ENCODE data around the gene ANKRD11.

ANKRD11 gene

DNA sequence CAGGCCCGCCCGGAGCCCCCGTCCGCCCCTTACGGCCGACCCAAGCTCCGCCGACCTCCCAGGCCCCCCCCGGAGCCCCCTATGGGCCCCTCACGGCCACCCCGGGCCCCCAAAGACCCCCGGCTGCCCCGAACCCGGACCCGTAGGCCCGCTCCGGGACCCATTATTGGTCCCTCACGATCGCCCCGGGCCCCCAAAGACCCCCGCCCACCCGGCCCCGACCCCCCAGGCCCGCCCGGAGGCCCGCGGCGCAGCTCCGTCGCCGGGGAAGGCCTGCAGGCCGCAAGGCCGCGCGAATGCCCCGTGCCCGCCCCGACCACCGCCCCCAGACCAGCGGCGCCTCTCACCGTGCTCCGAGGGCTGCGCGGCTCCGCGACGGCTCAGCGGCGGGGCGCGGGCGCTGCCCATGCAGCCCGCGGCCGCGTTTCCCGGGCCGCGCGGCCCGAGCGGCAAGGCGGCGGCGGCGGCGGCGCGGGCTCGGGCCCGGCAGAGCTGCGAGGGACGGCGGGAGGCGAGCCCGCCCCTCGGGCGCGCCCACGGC is 393 bp downstream of the ANKRD11 start:
- H3K9me3 ChIP-seq (ENCODE audit: control insufficient read depth, insufficient read depth, low read length): no peaks in the 10 kb centered on the region
- peaks cover 10% of the 10 kb centered on the region for H3F3A ChIP-seq (ENCODE audit: control insufficient read depth, insufficient read depth)
- peaks cover 23% of the 10 kb centered on the region for H3K36me3 ChIP-seq (ENCODE audit: control insufficient read depth, low read length)
- H3K79me2 ChIP-seq (ENCODE audit: control insufficient read depth, low read length): peaks cover 70% of the 10 kb centered on the region
- peaks cover 52% of the 10 kb centered on the region for H3K4me1 ChIP-seq (ENCODE audit: control insufficient read depth, low read length)
- H3K27me3 ChIP-seq (ENCODE audit: control insufficient read depth, low read length): no peaks in the 10 kb centered on the region
- H3K27ac ChIP-seq (ENCODE audit: low read depth, low read length): peak overlapping the region; percentile 82
- H3K4me2 ChIP-seq (ENCODE audit: low read length): no peak overlapping the region
- TF ChIP-seq EZH2phosphoT487 (IDR thresholded peaks at IDR 0.05; ENCODE audit: borderline replicate concordance, low read length): no peak
- TF ChIP-seq, protein P1, sequence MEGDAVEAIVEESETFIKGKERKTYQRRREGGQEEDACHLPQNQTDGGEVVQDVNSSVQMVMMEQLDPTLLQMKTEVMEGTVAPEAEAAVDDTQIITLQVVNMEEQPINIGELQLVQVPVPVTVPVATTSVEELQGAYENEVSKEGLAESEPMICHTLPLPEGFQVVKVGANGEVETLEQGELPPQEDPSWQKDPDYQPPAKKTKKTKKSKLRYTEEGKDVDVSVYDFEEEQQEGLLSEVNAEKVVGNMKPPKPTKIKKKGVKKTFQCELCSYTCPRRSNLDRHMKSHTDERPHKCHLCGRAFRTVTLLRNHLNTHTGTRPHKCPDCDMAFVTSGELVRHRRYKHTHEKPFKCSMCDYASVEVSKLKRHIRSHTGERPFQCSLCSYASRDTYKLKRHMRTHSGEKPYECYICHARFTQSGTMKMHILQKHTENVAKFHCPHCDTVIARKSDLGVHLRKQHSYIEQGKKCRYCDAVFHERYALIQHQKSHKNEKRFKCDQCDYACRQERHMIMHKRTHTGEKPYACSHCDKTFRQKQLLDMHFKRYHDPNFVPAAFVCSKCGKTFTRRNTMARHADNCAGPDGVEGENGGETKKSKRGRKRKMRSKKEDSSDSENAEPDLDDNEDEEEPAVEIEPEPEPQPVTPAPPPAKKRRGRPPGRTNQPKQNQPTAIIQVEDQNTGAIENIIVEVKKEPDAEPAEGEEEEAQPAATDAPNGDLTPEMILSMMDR (IDR thresholded peaks at IDR 0.05; ENCODE audit: low read depth, low read length, poor library complexity, severe bottlenecking): no peak
- H4K20me1 ChIP-seq (ENCODE audit: control insufficient read depth, insufficient read depth, low read depth, low read length): peaks cover 35% of the 10 kb centered on the region
- peak overlapping the region; percentile 95 for H3K4me3 ChIP-seq (ENCODE audit: low read length)
- no peaks in the 10 kb centered on the region for H3K9me2 ChIP-seq (replicated peaks; ENCODE audit: control insufficient read depth, low read length)

DNA sequence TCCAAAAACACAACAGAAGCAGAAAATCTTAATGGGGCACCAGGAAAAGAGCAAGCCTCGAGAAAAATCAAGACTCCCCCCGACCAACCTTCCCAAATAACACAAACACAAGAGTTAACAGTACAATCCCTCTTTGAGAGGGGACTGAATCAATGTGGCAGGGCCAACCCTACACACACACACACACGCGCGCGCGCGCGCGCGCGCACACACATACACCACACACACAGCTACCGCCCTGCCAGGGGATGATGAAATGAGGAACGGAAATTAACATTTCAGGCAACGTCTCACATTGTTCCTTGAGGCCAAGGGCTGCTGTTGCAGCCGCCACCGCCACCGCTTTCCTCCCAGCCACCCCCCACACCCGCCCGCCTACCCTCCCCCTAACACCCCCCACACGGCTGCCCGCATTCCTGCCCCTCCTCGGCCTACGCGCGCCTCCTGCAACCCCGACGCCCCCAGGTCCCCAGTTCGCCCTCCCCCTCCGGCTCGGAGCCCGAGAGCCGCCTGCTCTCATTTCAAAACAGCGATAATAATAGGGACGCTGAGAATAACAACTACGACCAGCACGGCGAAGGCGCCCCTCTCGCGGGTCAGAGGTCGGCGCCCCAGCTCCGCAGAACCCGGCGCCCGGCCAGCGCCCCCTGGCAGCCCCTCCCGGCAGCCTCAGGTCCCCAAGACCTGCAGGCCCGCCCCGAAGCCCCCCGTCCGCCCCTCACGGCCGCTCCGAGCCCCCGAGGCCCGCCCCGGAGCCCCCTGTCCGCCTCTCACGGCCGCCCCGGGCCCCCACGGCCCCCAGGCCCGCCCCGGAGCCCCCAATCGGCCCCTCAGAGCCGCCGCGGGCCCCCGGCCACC is 1.1 kb downstream of the ANKRD11 start:
- Histone ChIP-seq H3K79me2 (ENCODE audit: control insufficient read depth, low read length) (peaks cover 74% of the 10 kb centered on the region), H3K9me2 (replicated peaks; ENCODE audit: control insufficient read depth, low read length) (no peaks in the 10 kb centered on the region), H3K4me3 (ENCODE audit: low read length) (peak overlapping the region; percentile 95), H3F3A (ENCODE audit: control insufficient read depth, insufficient read depth) (peaks cover 10% of the 10 kb centered on the region), H3K4me2 (ENCODE audit: low read length) (peak overlapping the region; percentile 94), H3K27ac (ENCODE audit: low read depth, low read length) (peak overlapping the region; percentile 82), H4K20me1 (ENCODE audit: control insufficient read depth, insufficient read depth, low read depth, low read length) (peaks cover 38% of the 10 kb centered on the region), H3K36me3 (ENCODE audit: control insufficient read depth, low read length) (peaks cover 23% of the 10 kb centered on the region), H3K27me3 (ENCODE audit: control insufficient read depth, low read length) (no peaks in the 10 kb centered on the region), H3K4me1 (ENCODE audit: control insufficient read depth, low read length) (peaks cover 59% of the 10 kb centered on the region), H3K9me3 (ENCODE audit: control insufficient read depth, insufficient read depth, low read length) (no peaks in the 10 kb centered on the region)
- TF ChIP-seq, protein P1 (IDR thresholded peaks at IDR 0.05; ENCODE audit: low read depth, low read length, poor library complexity, severe bottlenecking): peak; percentile 28
- TF ChIP-seq EZH2phosphoT487 (IDR thresholded peaks at IDR 0.05; ENCODE audit: borderline replicate concordance, low read length): no peak

DNA sequence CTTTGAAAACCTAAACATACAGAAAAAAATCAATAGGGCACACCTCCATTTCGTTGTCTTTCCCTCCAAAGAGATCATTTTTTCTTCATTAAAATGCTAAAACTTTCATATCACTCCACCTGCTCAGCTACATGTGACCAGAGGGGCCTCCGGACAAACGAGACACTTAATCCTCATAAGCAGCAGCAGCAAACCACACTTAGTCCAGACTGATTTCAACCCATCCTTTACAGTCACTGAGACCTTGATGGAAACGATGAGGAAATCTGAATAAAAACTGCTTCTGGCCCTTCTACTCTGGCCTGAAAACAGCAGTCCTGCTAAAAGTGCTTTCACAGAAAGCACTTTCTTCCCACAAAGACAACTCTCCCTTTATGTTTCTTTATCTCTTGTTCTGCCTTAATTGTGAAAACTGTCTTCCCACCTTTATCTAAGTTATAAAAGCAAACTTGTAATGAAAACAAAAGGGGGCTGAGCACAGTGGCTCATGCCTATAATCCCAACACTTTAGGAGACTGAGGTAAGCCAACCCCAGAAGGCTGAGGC is 4.6 kb downstream of the ANKRD11 start:
- H3K4me3 ChIP-seq (ENCODE audit: low read length): peak overlapping the region; percentile 16; the same call in 1 of the 2 replicates
- H3K9me2 ChIP-seq (replicated peaks; ENCODE audit: control insufficient read depth, low read length): no peaks in the 10 kb centered on the region
- no peak overlapping the region for H3K27ac ChIP-seq (ENCODE audit: low read depth, low read length)
- peak overlapping the region; percentile 47 for H3K4me2 ChIP-seq (ENCODE audit: low read length)
- TF ChIP-seq EZH2phosphoT487 (IDR thresholded peaks at IDR 0.05; ENCODE audit: borderline replicate concordance, low read length): no peak
- TF ChIP-seq, protein P1 (IDR thresholded peaks at IDR 0.05; ENCODE audit: low read depth, low read length, poor library complexity, severe bottlenecking): no peak
- no peaks in the 10 kb centered on the region for H3K9me3 ChIP-seq (ENCODE audit: control insufficient read depth, insufficient read depth, low read length)
- peaks cover 68% of the 10 kb centered on the region for H4K20me1 ChIP-seq (ENCODE audit: control insufficient read depth, insufficient read depth, low read depth, low read length)
- H3K36me3 ChIP-seq (ENCODE audit: control insufficient read depth, low read length): peaks cover 33% of the 10 kb centered on the region
- H3K4me1 ChIP-seq (ENCODE audit: control insufficient read depth, low read length): peaks cover 74% of the 10 kb centered on the region
- H3K27me3 ChIP-seq (ENCODE audit: control insufficient read depth, low read length): no peaks in the 10 kb centered on the region
- H3F3A ChIP-seq (ENCODE audit: control insufficient read depth, insufficient read depth): peaks cover 10% of the 10 kb centered on the region
- H3K79me2 ChIP-seq (ENCODE audit: control insufficient read depth, low read length): peaks cover 90% of the 10 kb centered on the region

Measured in DOHH2 (cell line).